Activated CD4-positive, alpha-beta T cell treated with anti-CD3 and anti-CD28 coated beads for 24 hours (primary cell): ENCODE measurements around the gene RNF214.

Experiments
- DNase-seq, 2 donors: peaks; one replicate each; pipeline ENCODE4 v3.0.0-alpha.2; 2020; ENCODE audit warnings: low read depth in 2 of 2

The RNF214 gene

DNA sequence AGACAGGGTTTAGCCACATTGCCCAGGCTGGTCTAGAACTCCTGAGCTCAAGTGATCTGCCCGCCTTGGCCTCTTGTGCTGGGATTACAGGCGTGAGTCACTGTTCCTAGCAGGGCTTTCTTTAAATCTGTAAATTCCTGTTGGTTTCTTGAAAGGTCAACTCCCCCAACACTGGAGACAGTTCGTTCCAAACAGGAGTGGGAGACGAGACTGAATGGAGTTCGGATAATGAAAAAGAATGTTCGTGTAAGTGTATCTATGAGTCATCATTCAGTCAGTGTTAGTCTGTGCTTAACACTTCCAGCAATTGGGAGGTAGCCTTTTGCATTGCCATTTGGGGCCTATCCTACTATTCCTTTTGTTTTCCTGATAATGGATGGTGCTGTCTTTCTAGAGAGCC is 48.7 kb downstream of the RNF214 start:
- no peak for DNase-seq

- no peak for DNase-seq
These were observed 49.4 kb downstream of the RNF214 start for GRCh38 chr11:117281869-117282268.

DNA sequence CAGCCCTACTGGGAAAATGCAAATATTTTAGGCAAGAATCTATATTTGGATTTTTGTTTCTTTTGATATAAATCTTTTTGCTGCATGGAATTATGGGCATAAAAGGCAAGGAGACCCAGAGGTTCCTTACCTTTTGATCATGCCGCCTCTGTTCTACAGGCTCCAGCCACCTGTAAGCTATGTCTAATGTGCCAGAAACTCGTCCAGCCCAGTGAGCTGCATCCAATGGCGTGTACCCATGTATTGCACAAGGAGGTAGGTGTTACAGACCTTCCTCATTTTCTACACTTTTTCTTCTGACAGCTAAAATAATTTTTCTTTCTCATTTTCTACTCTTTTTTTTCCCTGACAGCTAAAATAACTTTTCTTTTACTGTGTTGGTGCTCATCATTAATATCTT is 50.5 kb downstream of the RNF214 start:
- DNase-seq, result no peak

GRCh38 chr11:117284053-117284452 is 51.6 kb downstream of the RNF214 start:
- no peak for DNase-seq

DNA sequence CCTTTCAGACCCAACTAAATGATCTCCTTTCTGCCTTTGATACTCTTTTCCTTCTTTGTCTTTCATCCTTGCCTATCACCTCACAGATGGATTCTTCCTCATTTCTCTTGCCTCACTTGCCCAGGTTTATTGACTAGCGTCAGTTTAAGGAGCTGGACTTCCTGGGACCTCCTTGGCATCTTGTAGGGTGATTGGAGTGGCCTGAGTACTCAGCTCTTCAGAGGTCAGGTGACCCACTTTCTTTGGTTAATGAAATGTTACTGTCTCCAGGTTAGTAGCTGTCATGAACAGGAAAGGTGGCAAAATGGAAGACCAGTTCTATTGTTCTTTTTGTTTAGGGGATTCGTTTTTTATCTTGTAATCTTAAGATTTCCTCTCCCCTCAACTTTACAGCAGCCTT is 54.1 kb downstream of the RNF214 start:
- DNase-seq, result no peak

GRCh38 chr11:117287668-117288067 is 55.2 kb downstream of the RNF214 start:
- DNase-seq, result no peak

DNA sequence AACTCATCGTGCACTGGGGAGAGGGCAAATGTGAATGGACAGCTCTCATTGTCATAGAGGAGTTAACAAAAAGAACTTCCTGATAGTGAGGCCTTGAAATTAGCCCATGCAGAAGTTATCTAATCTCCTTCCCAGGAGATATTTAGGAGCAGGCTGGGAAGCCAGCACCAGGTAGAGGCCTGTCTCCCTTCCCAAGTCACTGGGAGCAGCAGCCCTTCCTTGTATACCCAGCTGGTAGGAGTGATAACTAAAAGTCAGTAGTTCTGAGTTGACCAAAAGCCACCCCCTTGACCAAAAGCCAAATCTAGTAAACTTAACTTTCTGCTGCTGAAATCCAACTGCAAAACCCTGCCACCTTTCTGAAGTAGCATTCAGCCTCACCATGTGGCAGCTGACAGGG is 57.3 kb downstream of the RNF214 start:
- DNase-seq, result no peak

- DNase-seq, result no peak
These were observed 58.4 kb downstream of the RNF214 start, which contains the start of gene BACE1-AS for GRCh38 chr11:117290809-117291396. BACE1-AS (plus strand) TSS chr11:117291346.

GRCh38 chr11:117292616-117293015 is 60.1 kb downstream of the RNF214 start:
- no peak for DNase-seq

DNA sequence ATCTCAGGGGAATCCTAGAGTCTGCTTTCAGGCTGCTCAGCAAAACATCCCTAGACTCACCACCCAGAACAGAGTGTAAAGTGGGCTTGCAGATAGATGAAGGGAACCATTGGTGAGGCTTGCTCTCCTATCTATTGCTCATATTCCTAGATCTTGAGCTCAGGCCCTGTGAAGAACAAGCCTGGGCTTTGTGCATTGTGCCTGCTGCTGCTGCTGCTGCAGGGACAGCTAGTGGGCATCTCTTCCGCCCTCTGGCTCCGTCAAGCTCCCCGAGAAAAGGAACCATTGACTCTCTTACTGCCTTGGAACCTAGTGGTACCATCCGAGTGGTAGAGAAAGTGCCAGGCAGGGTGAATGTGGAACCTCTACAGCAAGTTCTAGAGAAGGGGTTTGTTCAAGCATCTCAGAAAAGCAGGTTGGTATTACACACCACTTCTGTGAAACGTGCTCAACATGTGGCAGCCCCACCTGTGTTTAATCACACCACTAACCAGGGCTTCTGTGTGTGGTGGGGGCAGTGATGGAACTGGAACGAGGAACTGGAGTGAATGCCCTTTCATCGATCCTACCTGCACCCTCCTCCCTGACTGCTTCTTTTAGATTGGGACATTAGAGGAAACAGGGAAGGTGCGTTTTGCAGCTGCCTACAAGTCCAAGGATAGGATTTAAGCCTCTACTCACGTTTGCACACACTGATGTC is 63.1 kb downstream of the RNF214 start:
- no peak for DNase-seq

DNA sequence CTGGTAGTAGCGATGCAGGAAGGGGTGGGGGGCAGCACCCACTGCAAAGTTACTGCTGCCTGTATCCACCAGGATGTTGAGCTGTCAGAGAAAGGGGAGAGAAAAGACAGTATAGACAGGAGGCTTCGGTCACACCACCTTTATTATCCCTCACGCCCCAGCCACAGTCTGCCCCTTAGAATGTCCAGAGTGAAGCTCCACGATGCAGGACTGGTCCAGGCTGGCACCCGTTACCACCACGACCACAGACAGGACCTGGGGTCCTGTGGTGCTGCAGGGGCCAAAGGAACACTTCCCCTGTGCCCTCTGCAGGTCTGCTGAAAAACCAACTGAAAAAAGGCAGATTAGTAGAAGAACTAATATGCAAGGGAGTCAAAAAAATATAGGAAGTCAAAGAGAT is 64.4 kb downstream of the RNF214 start:
- no peak for DNase-seq

GRCh38 chr11:117298195-117298594 is 65.7 kb downstream of the RNF214 start:
- DNase-seq, result no peak

GRCh38 chr11:117299351-117300282 is 67.1 kb downstream of the RNF214 start:
- DNase-seq, result no peak

DNA sequence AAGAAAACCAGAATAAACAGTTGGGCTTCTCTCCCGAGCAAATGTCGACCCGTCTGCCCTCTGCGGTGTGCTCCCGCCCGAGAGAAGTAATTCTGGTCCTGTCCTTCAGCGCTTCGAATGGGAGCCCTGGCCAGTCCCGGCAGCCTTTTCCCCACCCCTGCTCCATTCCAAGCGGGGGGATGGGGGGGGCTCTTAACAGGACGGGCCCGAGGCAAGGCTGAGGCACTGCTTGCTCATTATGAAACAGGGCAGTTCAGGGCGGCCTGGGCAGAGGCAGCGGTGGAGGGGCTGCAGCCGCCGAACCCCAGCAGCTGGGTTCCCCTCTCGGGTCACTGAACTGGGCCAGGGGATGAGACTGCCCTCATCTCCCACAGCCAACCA is 67.8 kb downstream of the RNF214 start:
- DNase-seq, result no peak

DNA sequence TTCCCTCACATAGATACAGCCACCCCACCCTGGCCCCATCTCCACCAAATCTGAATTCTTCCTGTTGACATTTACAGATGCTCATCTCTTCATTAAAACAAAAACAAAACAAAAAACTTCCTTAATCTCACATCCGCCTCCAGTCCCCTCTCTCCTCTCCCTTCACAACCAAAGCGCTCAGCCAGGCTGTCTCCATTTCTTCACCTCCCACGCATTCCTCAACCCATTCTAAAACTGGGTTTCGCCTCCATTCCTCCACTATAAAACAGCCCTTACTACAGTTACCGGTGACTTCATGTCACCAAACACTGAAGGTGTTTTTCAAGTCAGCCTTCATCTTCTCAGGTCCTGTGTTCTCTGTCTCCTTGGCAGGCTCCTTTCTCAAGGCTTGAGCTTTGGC is 68.3 kb downstream of the RNF214 start:
- no peak for DNase-seq

GRCh38 chr11:117302228-117302627 is 69.8 kb downstream of the RNF214 start:
- DNase-seq, result no peak

DNA sequence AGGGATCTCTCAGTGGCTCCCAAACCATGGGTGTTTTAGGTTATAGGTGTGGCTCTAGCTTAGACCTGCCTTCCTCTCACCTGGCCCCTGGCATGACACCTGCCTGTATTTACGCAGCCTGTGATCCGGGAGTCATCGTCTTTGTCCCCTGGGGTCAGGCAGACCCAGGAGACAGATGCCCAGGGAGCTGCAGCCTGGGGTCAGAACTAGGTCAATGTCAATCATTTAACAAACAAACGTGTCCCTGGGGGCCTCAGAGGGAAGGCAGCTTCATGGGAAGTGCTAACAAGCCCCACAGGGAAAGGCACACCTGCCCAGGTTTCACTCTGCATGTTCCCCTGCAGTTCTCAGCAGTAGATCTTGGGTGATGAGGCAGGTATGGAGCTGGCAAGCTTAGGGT is 70.6 kb downstream of the RNF214 start:
- DNase-seq, result no peak

- no peak for DNase-seq
These were observed 71.3 kb downstream of the RNF214 start for GRCh38 chr11:117303646-117304315.

GRCh38 chr11:117305145-117305544 is 72.7 kb downstream of the RNF214 start:
- no peak for DNase-seq

- no peak for DNase-seq
These were observed 76.8 kb downstream of the RNF214 start for GRCh38 chr11:117309310-117309709.

DNA sequence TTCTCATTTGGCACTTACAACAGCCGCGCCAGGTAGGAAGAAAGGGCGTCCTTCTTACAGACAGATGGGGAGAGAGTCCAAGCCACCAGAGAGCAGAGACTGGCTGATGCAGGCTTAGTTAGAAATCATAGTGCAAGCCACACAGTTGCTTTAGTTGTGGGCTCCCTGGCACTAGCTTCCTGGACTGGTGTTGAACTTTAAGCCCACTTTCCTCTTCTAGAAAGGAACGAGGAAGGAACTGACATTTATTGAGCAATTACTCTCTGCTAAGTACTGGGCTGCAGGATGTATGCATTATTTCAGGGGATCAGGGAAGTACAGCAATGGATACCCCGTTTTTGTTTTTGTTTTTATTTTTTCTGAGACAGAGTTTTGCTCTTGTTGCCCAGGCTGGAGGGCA is 80.6 kb downstream of the RNF214 start:
- DNase-seq, result no peak
